HG03457 (cell line): Measurements from ENCODE around the gene ZYG11A.
"Not testable (repeated sequence)": the region's sequence is repeated elsewhere in the genome, so short reads cannot be mapped to it uniquely, and the experiment has no call there.

Experiments used
- ATAC-seq: cut with Tn5 transposase; IDR thresholded peaks from one replicate; pipeline ENCODE4 v1.9.1; 2021; ENCODE audit warnings: moderate number of reproducible peaks; ENCODE audit not compliant: unreplicated experiment

ZYG11A gene

DNA sequence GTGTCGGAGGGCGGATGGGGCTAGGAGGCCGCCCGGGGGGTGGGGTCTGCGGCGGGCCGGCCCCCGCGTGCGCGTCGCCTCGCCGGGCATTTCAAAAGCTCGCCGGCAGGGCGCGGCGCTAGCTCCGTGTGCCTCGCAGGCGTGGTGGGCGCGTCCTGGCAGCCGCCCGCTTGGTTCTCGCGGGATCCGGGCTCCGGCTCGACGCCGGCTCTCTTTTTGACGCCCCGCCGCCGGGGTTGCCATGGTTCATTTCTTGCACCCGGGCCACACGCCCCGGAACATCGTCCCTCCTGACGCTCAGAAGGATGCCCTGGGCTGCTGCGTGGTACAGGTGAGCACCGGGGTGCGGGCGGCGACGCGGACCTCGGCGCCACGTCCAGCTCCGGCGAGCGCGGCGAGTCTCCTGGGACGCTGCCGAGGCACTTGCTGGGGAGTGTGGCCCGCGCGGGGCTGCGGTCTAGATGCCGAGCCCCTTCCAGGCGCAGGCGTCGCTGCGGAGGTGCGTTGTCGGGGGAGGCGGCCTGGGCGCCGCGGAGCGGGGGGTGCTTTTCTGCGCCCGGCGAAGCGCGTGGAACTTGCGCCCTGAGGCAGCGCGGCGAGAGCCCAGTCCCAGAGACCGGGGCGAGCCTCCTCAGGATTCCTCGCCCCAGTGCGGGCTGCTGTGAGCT, at the start of gene ZYG11A:
TSS of gene ZYG11A (plus strand) at position 118 of the 668 bp plus-strand sequence. CDS start at position 242, 124 bp downstream.
- ATAC-seq = no peak

DNA sequence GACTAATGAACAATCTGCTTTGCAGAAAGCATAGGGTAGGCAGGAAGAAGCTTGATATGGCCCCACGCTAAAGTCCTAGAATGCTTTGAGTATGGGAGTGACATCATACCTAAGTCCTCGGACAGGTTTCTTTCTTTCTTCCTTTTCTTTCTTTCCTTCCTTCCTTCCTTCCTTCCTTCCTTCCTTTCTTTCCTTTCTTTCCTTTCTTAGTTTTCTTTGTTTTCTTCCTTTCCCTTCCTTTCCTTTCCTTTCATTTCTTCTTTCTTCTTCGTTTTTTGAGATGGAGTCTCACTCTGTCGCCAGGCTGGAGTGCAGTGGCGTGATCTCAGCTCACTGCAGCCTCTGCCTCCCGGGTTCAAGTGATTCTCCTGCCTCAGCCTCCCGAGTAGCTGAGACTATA, 48.8 kb upstream of the ZYG11A start:
- ATAC-seq = not testable (repeated sequence)

DNA sequence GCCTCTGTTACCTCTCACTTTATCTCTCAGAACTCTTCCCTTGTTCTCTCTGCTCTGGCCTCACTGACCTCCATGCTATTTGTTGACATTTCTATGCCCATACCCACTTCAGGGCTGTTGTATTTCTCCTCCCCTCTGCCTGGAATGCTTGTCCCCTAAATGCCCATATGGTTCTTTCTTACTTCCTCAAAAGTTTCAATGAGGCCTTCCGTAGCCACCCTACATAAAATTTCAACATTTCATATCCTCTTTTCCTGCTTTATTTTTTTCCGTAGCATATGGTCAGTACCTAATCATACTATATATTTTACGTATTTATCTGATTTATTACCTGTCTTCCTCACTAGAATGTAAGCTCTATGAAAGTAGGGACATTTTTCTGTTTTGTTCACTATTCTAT, 47.1 kb upstream of the ZYG11A start:
- ATAC-seq = no peak

DNA sequence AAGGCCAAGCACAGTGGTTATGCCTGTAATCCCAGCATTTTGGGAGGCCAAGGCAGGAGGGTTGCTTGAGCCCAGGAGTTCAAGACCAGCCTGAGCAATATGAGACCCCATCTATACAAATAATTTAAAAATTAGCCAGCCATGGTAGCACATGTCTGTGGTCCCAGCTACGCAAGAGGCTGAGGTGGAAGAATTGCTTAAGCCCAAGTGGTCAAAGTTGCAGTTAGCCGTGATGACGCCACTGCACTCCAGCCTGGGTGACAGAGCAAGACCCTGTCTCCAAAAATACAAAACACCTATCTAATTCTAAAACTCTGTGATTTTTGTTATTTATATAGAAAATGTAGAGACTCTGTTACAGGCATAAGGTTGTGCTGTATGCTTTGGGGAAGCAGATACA, 44.2 kb upstream of the ZYG11A start:
- no peak for ATAC-seq

DNA sequence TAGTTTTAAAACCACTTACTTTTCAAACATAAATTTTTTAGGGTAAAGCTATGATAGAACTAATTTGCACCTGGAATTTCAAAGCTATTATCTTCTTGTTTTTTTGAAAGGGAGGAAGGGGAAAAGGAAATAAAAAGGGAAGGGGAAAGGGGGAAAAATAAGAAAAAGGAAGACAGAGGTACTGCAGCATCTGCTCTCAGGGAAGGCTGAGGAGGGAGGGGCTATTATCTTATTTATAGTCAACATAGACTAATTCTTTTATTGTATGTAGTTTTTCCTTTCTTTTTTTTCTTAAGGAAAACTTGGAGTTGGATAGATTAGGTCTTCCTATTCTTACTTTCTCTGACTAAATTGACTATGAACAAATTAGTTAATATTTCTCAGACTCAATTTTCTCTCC, 41.5 kb upstream of the ZYG11A start:
- no peak for ATAC-seq

DNA sequence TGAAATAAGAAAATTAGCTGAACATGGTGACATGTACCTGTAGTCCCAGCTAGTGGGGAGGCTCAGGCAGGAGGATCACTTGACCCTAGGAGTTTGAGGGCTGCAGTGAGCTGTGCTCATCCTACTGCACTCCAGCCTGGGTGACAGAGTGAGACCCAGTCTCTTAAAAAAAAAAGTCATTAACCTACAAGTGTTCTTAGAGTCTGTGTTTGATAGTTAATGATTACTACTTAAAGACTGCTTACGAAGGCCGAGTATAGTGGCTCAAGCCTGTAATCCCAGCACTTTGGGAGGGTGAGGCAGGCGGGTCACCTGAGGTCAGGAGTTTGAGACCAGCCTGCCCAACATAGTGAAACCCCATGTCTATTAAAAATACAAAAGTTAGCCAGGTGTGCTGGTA, 38.5 kb upstream of the ZYG11A start:
- ATAC-seq = not testable (repeated sequence)

DNA sequence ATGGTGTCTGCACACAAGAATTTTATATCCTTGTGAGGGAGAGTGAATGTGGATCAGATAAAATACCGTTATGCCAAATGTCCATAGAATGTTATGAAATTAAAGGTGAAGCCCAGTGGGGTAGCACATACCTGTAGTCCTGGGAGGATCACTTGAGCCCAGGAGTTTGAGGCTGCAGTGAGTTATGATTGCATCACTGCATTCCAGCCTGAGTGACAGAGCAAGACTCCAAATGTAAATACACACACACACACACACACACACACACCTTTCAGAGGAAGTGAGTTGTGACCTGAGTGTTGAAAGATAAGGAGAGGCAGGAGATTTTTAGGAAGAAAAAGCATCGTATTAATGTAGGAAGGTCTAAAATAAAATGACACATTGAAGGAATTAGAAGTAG, 28.1 kb upstream of the ZYG11A start:
- ATAC-seq = no peak

DNA sequence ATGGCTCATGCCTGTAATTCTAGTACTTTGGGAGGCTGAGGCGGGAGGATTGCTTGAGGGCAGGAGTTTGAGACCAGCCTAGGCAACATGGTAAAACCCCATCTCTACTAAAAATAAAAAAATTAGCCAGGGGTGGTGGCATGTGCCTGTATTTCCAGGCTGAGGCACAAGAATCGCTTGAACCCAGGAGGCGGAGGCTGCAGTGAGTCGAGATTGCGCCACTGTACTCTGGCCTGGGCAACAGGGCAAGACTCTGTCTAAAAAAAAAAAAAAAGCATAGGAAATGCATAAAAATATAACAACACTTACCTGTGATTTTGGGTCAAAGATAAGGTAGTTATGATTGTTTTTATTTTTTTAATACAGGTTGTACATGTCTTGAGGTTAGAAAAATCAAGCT, 21.7 kb upstream of the ZYG11A start:
- ATAC-seq = not testable (repeated sequence)

DNA sequence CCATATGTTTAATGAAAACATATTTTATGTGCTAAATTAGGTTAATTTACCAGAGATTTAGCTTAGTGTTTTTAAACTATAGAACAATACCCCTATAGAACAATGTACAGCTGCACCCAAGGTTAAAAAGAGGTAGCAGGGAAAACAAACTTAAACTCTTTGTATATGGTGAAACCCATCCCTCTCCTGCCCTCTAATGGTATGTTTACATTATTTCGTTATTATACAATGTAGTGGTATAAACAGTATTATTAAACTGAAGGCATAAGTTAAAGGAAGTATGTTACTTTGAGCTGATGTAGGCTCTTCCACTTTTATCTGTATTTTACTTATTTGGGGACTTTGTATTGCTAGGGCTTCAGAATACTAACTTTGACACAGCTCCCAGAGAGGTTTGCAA, 16.7 kb upstream of the ZYG11A start:
- no peak for ATAC-seq

DNA sequence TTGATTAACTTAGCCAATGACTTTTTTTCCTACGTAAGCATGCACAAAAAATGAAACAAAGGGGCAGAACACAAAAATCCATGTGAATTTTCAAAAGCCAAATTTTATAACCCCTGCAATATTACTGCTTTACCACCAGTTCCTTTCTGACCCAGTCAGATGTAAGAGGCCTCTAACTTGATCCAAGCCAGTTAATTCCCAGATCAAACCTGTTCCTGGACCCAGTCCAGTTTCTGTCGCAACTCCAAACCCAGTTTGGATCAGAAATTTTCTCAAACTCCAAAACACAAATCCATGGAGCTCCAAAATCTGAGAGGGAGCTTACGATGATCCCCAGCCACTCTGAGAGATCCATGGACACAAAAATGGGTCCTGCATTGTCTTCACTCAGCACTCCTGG, 7.8 kb upstream of the ZYG11A start:
- ATAC-seq = no peak

DNA sequence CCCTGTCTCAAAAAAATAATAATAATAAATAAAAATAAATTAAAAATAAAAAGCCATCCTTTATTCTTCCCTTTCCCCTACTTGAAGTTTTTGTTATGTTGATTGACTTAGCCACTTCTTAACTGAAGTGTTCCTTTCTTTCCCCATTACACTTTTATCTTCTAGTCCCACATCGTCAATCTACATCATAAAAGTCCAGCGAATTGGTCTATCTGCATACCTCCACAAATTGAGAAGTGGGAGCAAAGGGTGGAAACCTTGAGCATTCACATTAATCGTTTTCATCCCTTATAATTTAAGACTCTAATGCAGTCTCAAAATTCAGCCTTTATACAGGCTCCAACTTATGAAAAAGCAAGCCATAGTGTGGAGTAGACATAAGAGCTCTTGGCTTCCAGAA, 6.5 kb upstream of the ZYG11A start:
- ATAC-seq = no peak

DNA sequence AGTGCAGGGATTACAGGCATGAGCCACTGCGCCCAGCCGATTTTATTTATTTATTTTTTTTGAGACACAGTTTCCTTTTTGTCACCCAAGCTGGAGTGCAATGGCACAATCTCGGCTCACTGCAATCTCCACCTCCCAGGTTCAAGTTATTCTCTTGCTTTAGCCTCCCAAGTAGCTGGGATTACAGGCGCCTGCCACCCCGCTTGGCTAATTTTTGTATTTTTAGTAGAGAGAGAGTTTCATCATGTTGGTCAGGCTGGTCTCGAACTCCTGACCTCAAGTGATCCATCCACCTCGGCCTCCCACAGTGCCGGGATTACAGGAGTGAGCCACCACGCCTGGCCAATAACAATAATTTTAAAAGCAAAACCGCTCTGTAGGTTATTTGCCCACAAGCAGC, 3.4 kb upstream of the ZYG11A start:
- not testable (repeated sequence) for ATAC-seq

DNA sequence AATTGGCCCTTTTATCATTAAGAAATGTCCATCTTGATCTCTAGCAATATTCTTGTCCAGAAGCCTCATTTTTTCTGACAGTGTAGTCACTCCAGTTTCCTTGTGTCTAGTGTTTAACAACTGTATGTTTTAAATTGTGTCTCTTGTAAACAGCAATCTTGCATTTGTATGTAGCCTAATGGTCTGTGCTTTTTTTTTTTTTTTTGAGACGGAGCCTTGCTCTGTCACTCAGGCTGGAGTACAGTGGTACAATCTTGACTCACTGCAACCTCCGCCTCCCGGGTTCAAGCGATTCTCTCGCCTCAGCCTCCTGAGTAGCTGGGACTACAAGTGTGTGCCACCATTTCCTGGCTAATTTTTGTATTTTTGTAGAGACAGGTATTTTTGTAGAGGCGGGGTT, 2.6 kb downstream of the ZYG11A start:
- not testable (repeated sequence) for ATAC-seq

DNA sequence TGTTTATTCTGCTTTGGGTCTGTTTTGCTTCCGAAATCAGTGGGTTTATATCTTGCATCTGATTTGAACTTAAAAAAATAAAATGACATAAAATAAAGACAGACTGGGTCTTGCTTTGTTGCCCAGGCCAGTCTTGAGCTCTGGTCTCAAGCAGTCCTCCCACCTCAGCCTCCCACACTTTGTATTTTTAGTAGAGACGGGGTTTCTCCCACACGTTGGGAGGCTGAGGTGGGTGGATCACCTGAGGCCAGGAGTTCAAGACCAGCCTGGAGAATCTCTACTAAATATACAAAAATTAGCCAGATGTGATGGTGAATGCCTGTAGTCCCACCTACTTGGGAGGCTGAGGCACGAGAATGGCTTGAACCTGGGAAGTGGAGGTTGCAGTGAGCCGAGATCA, 5.9 kb downstream of the ZYG11A start:
- ATAC-seq = no peak

DNA sequence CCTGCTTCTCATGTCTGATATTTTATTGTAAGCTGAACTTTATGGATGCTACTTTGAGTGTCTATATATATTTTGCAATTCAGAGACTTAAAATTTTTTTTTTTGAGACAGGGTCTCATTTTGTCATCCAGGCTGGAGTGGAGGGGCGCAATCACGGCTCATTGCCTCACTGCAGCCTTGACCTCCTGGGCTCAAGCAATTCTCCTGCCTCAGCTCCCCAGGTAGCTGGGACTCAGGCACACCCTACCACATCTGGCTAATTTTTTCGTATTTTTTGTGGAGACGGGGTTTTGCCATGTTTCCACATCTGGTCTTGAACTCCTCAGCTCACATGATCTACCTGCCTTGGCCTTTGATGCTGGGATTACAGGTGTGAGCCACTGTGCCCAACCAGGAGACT, 8.4 kb downstream of the ZYG11A start:
- ATAC-seq = no peak

DNA sequence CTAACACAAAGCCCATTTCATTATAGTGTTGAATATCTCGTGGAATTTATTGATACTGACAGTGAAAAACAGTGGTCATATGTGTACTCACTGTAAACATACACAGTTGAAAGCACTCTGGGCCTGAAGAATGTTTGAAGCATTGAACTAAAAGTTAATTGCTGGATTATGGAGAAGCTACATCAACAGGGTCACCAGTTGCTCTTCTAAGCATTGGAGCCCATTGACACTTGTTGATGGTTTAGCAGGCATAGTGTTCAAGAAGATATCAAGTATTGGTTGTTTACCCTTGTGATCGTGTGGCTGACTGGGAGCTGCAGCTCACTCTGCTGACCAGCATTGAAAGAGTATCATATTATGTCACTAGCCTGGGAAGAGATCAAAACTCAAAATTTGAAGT, 10.3 kb downstream of the ZYG11A start:
- no peak for ATAC-seq

DNA sequence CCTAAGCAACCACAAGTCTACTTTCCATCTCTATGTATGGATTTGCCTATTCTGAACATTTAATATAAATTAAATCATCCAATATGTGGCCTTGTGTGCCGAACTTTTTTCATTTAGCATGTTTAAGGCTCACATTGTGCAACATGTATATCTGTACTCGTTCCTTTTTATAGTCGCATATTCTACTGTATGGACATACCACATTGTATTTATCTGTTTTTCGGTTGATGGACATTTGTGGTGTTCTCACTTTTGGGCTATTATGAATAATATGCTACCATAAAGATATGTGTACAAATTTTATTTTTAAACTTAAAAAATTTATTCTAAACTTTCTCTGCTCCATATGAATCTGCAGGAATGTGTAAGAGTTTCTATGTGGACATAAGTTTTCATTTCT, 13.0 kb downstream of the ZYG11A start:
- ATAC-seq = no peak

DNA sequence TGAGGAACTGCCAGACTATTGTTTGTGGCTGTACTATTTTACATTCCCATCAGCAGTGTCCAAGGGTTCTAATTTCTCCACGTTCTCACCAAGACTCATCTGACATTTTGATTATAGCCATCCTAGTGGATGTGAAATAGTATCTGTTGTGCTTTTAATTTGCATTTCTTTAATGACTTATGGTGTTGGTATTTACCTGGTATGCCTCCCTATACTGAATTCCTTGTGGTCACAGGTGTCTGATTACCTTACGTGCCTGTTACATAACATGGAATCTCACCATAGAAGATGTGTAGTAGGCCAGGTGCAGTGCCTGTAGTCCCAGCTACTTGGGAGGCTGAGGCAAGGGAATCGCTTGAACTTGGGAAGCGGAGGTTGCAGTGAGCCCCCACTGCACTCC, 13.5 kb downstream of the ZYG11A start:
- ATAC-seq = no peak

DNA sequence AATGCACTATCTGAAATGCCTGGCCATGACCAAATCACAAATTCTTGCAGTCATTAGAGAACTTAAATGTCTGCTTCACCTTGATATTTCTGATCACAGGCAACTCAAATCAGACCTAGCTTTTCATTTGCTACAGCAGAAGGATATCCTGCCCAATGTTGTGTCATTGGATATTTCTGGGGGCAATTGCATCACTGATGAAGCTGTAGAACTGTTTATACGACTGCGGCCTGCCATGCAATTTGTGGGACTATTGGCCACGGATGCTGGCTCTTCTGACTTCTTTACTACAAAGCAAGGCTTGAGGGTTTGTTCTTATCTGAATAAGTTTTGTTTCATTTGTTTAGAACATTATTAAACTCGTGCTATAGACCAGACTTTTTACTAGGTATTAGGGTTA, 14.9 kb downstream of the ZYG11A start:
- no peak for ATAC-seq

DNA sequence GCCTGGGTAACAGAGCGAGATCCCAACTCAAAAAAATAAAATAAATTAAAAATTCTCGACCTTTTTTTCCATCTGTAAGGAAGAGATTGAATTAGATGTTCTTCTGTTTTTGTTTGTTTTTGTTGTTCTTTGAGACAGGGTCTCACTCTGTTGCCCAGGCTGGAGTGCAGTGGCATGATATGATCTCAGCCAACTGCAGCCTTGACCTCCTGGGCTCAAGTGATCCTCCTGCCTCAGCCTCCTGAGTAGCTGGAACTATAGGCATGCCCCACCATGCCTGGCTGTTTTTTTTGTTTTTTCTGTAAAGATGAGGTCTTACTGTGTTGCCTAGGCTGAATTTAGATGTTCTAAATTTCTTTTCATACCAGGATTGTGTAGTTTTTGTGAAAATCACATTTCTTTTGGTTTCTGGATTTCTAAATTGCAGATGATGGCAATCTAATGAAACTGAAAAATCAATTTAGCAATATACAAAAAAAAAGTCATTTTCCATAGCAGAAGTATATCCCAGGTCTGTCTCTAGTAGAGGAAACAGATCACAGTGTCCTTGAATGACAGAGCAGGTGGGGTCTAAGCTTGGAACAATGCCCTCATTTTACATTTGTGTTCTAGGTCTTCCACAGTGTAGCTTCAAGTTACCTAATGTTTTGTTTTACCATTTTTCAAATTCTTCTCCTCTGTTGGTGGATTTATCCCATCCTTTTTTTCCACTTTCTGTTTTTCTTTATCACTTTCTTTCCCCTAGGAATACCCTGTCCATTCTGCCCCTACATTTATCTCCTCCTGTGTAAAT, 20.3 kb downstream of the ZYG11A start:
- ATAC-seq = no peak

DNA sequence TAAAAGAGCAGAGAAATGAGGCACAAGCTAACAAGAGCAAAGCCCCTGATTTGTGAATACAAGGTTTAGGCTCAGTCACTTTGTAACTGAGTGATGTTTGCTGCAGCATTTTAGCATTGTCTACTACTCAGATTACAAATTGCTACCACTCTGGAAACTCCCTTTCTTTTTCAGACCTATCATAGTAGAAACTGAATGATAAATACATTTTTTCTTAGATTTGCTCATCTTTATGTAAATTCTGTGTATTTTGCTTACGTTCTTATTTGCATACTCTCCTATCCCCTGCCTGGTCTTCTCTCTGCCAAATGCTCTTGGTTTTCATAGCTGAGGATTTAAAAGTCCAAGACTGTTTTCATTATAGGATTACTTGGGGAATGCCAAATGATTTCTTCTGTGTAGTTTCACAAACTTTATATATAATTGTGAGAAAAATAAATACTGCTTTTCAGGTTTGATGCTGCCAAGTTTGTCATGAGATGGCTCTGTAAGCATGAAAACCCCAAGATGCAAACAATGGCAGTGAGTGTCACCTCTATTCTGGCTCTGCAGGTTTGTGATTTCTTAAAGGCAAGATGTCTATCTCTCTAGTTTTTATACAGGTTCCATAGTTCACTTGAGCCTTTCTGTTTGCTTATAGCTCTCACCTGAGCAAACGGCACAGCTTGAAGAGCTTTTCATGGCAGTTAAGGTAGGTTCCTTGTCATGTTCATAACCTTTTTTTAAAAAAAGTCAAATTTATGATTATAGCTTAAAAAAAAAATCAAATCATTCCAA, 24.7 kb downstream of the ZYG11A start:
- peak; percentile 81 for ATAC-seq

DNA sequence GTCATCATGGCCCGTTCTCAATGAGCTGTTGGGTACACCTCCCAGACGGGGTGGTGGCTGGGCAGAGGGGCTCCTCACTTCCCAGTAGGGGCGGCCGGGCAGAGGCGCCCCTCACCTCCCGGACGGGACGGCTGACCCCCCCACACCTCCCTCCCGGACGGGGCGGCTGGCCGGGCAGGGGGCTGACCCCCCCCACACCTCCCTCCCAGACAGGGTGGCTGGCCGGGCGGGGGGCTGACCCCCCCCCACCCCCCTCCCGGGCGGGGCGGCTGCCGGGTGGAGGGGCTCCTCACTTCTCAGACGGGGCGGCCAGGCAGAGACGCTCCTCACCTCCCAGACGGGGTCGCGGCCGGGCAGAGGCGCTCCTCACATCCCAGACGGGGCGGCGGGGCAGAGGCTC, 27.2 kb downstream of the ZYG11A start:
- ATAC-seq = not testable (repeated sequence)
